Tibial nerve (tissue), 4 donors: Measurements from ENCODE around the gene TMEM116. TPM values are rescaled to one million over a fixed set of nuclear protein-coding genes. Genes with fewer than 3 reads are reported as not detected.
A peak's percentile ranks its signal among the peaks of the same experiment; 100 is the strongest.
"Not testable (repeated sequence)": the region's sequence is repeated elsewhere in the genome, so short reads cannot be mapped to it uniquely, and the experiment has no call there.

Source experiments
- DNase-seq, 2 donors: peaks; one replicate each; pipeline ENCODE4 v3.0.0-alpha.2; 2019; ENCODE audit warnings: low spot score in 2 of 2
- H3K27ac ChIP-seq, 4 donors: fragments of 200-600 bp; sonication (generic) in 3 of 4; one replicate each; pipeline ENCODE4 v1.5.1; 2017 to 2019; ENCODE audit warnings: mild to moderate bottlenecking in 1 of 4
- H3K27me3 ChIP-seq, 2 donors: fragments of 200-600 bp; sonication (generic) in 1 of 2; one replicate each; pipeline versions ENCODE4 v1.5.1 to v1.6.0; 2017 to 2019
- H3K36me3 ChIP-seq, 3 donors: fragments of 200-600 bp; sonication (generic); one replicate each; pipeline ENCODE4 v1.5.1; 2018 to 2019
- H3K4me1 ChIP-seq, 4 donors: fragments of 200-600 bp; sonication (generic) in 3 of 4; one replicate each; pipeline ENCODE4 v1.5.1; 2017 to 2019
- H3K4me3 ChIP-seq, 4 donors: fragments of 200-600 bp; sonication (generic) in 3 of 4; one replicate each; pipeline ENCODE4 v1.5.1; 2017 to 2019; ENCODE audit warnings: mild to moderate bottlenecking in 1 of 4, moderate library complexity in 1 of 4
- H3K9me3 ChIP-seq, 4 donors: fragments of 200-600 bp; sonication (generic) in 3 of 4; one replicate each; pipeline ENCODE4 v1.5.1; 2017 to 2019
- CTCF ChIP-seq, 5 experiments: fragments of 200-600 bp in 3 of 5; fragments of 450-650 bp in 2 of 5; sonication (generic) in 3 of 5; IDR thresholded peaks; one replicate each; pipeline ENCODE4 v1.5.1; 2016 to 2019; ENCODE audit warnings: antibody characterized with exemption in 5 of 5, mild to moderate bottlenecking in 3 of 5, moderate library complexity in 2 of 5
- EP300 ChIP-seq, 2 donors: sonication (generic); formaldehyde crosslinking; IDR thresholded peaks; one replicate each; pipeline ENCODE4 v1.6.1; 2017; ENCODE audit warnings: antibody characterized with exemption in 2 of 2, mild to moderate bottlenecking in 1 of 2
- POLR2A ChIP-seq, 2 donors: fragments of 450-650 bp; IDR thresholded peaks; one replicate each; pipeline ENCODE4 v1.6.1; 2017; ENCODE audit warnings: antibody characterized with exemption in 2 of 2, mild to moderate bottlenecking in 2 of 2, moderate library complexity in 2 of 2
- WGBS, 2 donors: methylation state at CpG; one replicate each; pipeline ENCODE4 v1.1.5; 2018; 5-methylcytosine and 5-hydroxymethylcytosine counted together
- total RNA-seq, 4 donors: library from RNA; depleted of rRNA; stranded (reverse); fragments of >200 nt; gene quantifications; one replicate each; pipeline ENCODE4 v1.1.0, GENCODE V29; 2016

The TMEM116 gene
- total RNA-seq, 4 donors from 2014 or later, result 6.9 to 18.1 (median 14.4) TPM

- peaks cover 0 to 11% (median 0%) of the 10 kb centered on the region in 3 donors for H3K36me3 ChIP-seq
- no peak overlapping the region for H3K27ac ChIP-seq
- H3K4me3 ChIP-seq, result no peak overlapping the region
- no peaks in the 10 kb centered on the region for H3K9me3 ChIP-seq
- TF ChIP-seq EP300 (IDR thresholded peaks at IDR 0.05) (no peak), POLR2A (IDR thresholded peaks at IDR 0.05) (no peak), CTCF (IDR thresholded peaks at IDR 0.05) (no peak)
- WGBS, 2 donors, result 93 to 100% methylated on average over 1 of the region's 1 CpG
- H3K4me1 ChIP-seq, result peaks cover 0 to 9% (median 0%) of the 10 kb centered on the region in 4 donors
- DNase-seq, result no peak
- H3K27me3 ChIP-seq, result no peaks in the 10 kb centered on the region
Observed at GRCh38 chr12:111995782-111996480, 17.0 kb downstream of the TMEM116 start.

- WGBS, 2 donors, result 56 to 57% methylated on average over 17 of the region's 17 CpGs
- H3K9me3 ChIP-seq, H3K4me3 ChIP-seq, DNase-seq, H3K27me3 ChIP-seq, H3K4me1 ChIP-seq: not testable (repeated sequence)
- Histone ChIP-seq H3K27ac (peak overlapping the region in 1 of 4 donors; percentile 41), H3K36me3 (peaks cover 0 to 22% (median 0%) of the 10 kb centered on the region in 3 donors)
Observed at GRCh38 chr12:111994211-111995111, 18.5 kb downstream of the TMEM116 start.

- Histone ChIP-seq H3K27me3 (no peaks in the 10 kb centered on the region), H3K4me3 (no peak overlapping the region), H3K27ac (peak overlapping the region in 1 of 4 donors; percentile 41), H3K9me3 (no peaks in the 10 kb centered on the region), H3K4me1 (peaks cover 0 to 9% (median 0%) of the 10 kb centered on the region in 4 donors), H3K36me3 (peaks cover 0 to 22% (median 0%) of the 10 kb centered on the region in 3 donors)
- TF ChIP-seq EP300 (IDR thresholded peaks at IDR 0.05) (no peak), POLR2A (IDR thresholded peaks at IDR 0.05) (no peak), CTCF (IDR thresholded peaks at IDR 0.05) (no peak)
- DNase-seq, result no peak
- WGBS, 2 donors, result 65 to 74% methylated on average over 2 of the region's 2 CpGs
Observed at GRCh38 chr12:111993292-111994150, 19.4 kb downstream of the TMEM116 start.

GRCh38 chr12:111992464-111992863 is 20.5 kb downstream of the TMEM116 start:
- no peak for DNase-seq
- Histone ChIP-seq H3K27ac (no peak overlapping the region), H3K27me3 (no peaks in the 10 kb centered on the region), H3K9me3 (no peaks in the 10 kb centered on the region), H3K4me1 (peaks cover 0 to 9% (median 0%) of the 10 kb centered on the region in 4 donors), H3K36me3 (peaks cover 0 to 22% (median 0%) of the 10 kb centered on the region in 3 donors), H3K4me3 (no peak overlapping the region)
- TF ChIP-seq CTCF (IDR thresholded peaks at IDR 0.05) (no peak), POLR2A (IDR thresholded peaks at IDR 0.05) (no peak), EP300 (IDR thresholded peaks at IDR 0.05) (no peak)
- 73 to 80% methylated on average over 6 of the region's 6 CpGs for WGBS, 2 donors

- no peaks in the 10 kb centered on the region for H3K9me3 ChIP-seq
Observed at GRCh38 chr12:111991946-111992345, 21.0 kb downstream of the TMEM116 start.

More at GRCh38 chr12:111991946-111992345, 21.0 kb downstream of the TMEM116 start:
- H3K4me1 ChIP-seq, result peaks cover 0 to 9% (median 0%) of the 10 kb centered on the region in 4 donors
- no peak for DNase-seq
- H3K4me3 ChIP-seq, result no peak overlapping the region
- no peak overlapping the region for H3K27ac ChIP-seq
- H3K27me3 ChIP-seq, result no peaks in the 10 kb centered on the region
- WGBS, 2 donors, result 92 to 97% methylated on average over 4 of the region's 4 CpGs
- peaks cover 0 to 22% (median 0%) of the 10 kb centered on the region in 3 donors for H3K36me3 ChIP-seq
- TF ChIP-seq POLR2A (IDR thresholded peaks at IDR 0.05) (no peak), CTCF (IDR thresholded peaks at IDR 0.05) (no peak), EP300 (IDR thresholded peaks at IDR 0.05) (no peak)
